ENCODE measurements around the gene IL1F10.
"Not testable (repeated sequence)": the region's sequence is repeated elsewhere in the genome, so short reads cannot be mapped to it uniquely, and the experiment has no call there.

Gene IL1F10

DNA sequence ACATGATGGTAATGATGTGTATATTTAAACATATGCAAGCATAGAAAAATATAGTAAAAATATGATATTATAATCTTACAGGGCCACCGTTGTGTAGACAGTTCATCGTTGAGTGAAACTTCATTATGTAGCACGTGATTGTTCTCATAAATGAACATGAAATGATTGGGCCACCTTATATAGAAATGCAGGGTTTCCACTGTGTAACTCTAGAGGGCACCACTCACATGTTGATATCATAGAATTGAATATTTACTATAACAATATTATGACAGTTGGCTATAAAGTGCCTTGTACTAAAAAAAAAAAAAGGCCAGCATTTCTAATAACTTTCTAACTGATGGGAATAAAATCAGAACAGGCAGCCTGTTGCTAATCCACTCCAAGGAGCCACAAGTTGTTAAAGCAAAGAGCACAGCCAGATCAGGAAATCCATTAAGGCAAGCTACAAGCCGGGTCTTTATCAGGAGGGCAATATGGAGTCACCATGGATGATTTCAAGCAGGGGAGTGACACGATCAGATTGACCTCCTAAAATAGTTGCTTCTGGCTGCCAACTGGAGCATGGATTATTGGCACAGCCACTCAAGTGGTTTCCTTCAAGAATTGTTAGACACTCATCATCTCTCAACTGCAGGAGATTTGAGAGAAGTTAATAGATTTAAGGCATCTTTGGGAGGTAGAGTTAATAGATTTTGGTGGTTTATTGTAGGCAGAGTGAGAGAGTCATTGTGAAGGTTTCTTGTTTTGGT, 16.7 kb downstream of the IL1F10 start:
- DNase-seq, result peak in 1 of 2 experiments; percentile 2

DNA sequence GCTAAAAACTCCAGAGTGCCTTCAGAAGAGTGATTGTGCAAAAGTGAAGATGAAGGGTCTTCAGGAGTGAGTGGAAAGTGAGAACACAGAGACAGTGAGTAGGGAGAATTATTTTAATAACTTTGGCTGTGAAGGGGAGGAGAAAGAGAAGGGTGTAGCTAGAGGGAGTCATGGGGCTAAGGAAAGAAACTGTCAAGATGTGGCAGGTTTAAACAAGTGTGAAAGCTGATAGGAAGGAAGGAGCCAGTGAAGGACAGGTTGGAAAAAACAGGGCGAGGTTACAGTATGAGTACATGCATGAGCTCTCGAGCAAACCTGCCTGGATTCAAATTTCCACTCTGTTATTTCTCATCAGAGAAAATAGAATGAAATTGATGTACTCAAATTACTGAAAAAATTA, 17.8 kb downstream of the IL1F10 start:
- DNase-seq, result no peak

DNA sequence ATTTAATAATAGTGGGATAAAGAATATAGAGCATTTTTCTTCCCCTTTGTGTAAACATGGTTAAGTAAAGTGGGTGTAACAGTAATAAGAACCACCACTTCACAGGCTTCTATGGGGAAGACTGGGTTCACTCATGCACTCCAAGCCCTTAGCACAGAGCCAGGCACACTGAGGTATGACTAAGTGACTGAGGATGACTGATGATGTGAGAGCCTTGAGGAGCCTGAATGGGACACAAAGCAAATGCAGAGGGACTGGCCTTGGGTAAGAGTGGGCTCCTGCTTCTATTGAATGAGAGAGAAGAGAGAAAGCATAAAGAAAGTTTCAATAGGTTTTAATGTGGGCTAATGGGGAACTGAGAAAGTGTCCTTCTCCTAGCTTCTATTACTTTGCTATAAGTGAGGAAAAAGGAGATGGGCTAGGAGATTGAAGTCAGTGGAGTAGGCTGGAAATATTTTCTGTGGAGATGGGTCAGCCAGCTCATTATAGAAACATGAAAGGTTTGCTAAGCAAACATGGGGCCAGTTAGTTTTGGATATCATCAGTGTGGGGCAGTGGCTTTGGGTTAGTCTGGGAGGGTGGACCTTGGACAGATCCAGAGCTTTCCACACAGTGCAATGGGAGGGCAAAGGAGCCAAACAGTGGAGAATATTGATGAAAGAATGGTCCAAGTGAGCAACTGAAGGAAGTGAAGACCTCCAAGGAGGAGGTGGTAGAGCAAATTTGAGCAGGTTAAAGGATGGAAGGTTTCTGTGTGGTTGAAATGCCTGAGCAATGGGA, 20.6 kb downstream of the IL1F10 start:
- no peak for DNase-seq

DNA sequence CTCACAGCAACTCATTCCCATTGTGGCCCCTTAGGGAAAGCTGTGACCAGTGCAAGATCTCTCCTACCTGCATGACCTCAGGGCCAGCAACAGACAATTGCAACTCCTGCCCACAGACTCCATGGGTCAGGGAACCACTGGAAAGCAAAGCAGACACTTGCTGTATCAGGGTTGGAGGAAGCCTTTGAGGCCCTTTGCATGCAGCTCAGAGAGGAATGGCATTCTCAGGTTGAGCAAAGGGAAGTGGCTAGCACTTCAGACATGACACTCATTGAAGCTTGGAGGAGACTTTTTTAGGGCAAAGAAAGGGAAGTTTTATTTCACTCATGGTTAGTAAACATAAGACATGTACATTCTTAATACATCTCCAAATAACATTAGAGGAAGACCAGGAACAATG, 22.1 kb downstream of the IL1F10 start:
- DNase-seq, result no peak

DNA sequence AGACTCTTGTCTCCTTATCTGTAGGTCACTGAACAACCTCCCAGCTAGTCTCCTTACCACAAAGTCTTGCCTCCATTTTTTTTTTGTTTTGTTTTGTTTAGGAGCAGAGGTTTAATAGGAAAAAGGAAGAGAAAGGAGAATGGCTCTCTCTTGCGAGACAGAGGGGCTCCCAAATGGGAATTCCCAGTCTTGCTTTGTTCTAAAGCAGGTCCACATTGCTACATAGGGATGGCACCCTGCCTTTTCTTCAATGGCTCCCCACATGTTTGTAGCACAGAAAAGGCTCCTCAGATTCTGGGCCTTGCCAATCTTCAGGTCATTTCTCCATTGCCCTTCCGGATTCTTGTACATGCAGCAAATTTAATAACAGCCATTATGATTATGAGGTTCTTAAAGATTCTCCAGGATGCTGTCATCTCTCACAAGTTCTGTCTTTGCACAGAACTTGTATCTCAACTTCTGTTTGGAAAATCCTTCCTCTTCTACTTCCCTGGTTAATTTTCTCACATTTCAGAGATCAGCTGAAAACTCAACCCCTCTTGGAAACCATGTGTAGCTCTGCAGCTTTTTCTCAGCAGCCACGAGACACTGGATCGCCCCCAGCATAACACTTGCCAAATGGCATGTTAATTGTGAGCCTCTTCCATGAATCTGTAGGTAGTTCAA, 23.6 kb downstream of the IL1F10 start:
- no peak for DNase-seq

DNA sequence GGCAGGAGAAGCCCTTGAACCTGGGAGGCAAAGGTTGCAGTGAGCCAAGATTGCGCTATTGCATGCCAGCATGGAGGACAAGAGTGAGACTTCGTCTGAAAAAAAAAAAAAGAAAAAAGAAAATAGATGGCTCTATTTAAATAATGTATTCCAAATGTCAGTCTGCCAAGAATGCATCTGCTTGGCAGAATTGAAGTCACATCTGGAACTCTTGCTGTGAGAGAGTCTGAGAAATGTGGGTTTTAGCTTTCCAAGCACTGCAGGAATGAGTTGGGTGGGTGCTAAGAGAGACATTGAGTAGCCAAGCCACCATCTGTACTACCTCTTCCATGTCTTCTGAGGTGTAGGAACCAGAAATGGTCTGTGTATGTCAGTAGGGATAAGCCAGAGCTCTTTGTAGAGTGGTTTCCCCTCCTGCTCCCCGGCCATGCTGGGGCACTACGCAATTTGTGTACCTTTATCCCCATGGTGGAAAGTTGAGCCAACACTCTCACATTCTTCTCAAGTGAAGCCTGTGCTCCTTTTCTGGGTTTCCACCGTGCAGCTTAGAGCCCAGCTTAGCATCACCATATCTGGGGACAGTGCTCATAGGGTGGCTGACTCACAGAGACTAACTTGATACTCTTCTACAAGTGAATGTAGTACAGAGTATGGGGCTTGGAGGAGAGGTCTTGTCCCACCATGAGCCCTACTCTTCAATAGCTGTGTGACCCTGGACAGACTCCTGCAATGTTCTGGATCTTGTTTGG, 25.3 kb downstream of the IL1F10 start:
- no peak for DNase-seq

DNA sequence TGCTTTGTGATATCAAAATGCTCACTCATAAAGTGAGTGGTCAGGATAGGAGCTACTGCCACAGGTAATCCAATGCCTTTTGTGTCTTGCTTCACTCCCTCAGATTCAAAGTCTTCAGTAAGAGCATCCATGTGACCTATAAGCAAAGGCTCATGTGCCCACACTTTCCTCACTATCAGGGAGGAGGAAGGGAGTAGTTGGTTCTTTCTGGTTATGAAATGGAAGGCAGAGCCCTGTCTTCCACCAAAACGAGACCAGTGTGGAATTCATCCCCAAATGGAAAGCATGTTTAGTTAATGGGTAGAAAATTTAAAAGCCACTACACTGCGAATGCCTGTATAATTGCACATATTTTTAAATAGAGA, 25.8 kb downstream of the IL1F10 start:
- DNase-seq, result no peak

DNA sequence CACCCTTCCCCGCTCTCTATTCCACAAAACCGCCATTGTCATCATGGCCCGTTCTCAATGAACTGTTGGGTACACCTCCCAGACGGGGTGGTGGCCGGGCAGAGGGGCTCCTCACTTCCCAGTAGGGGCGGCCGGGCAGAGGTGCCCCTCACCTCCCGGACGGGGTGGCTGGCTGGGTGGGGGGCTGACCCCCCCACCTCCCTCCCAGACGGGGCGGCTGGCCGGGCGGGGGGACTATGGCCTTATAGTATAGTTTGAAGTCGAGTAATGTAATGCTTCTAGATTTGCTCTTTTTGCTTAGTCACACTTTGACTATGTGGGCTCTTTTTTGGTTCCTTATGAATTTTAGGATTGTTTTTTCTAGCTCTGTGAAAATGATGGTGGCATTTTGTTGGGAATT, 28.5 kb downstream of the IL1F10 start:
- not testable (repeated sequence) for DNase-seq

DNA sequence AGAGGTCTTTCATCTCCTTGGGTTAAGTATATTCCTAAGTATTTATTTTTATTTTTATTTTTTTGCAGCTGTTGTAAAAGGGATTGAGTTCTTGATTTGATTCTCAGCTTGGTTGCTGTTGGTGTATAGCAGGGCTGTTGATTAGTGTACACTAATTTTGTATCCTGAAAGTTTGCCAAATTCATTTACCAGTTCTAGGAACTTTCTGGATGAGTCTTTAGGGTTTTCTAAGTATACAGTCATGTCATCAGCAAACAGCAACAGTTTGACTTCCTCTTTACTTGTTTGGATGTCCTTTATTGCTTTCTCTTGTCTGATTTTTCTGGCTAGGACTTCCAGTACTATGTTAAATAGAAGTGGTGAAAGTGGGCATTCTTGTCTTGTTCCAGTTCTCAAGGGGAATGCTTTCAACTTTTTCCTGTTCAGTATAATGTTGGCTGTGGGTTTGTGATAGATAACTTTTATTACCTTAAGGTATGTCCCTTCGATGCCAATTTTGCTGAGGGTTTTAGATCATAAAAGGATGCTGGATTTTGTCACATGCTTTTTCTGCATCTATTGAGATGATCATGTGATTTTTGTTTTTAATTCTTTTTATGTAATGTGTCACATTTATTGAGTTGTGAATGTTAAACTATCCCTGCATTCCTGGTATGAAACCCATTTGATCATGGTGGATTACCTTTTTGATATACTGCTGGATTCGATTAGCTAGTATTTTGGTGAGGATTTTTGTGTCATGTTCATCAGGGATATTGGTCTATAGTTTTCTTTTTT, 29.3 kb downstream of the IL1F10 start:
- not testable (repeated sequence) for DNase-seq

DNA sequence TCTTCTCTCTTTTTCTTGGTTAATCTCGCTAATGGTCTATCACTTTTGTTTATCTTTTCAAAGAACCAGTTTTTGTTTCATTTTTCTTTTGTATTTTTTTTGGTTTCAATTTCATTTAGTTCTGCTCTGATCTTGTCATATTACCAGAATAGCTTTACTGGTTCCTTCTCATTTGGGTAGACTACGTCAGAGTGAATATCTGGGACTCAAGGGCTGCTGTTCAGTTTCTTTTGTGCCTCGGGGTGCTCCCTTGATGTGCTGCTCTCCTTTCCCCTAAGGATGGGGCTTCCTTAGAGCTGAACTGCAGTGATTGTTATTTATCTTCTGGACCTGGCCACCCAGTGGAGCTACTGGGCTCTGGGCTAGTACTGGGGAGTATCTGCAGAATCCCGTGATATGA, 30.3 kb downstream of the IL1F10 start:
- no peak for DNase-seq

DNA sequence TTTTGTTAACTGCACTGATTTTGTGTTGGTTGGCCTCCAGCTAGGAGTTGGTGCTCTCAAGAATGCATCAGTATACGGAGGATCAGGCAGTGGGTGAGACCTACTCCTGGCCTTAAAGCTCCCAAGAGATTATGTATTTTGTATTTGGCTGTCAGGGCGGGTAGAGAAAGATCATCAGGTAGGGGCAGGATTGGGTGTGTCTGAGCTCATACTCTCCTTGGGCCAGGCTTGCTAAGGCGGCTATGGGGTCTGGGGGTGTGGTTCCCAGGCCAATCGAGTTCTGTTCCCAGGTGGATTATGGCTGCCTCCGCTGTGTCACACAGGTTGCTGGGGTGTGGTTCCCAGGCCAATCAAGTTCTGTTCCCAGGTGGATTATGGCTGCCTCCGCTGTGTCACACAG, 30.8 kb downstream of the IL1F10 start:
- no peak for DNase-seq

DNA sequence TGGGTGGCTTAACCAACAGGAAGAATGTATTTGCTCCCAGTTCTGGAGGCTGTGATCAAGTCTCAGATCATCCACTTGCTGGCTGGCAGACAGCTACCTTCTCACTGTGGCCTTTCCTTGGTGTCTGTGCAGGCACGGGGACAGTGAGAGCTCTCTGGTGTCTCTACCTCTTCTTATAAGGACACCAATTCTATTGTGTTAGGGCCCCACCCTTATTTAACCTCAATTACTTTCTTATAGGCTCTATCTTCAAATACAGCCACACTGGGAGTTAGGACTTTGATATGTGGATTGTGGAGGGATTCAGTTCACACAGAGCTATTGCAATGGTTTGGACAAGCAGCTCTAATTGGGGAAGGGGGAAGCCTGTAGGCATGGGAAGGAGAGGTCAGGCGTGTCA, 34.4 kb downstream of the IL1F10 start:
- DNase-seq, result no peak

DNA sequence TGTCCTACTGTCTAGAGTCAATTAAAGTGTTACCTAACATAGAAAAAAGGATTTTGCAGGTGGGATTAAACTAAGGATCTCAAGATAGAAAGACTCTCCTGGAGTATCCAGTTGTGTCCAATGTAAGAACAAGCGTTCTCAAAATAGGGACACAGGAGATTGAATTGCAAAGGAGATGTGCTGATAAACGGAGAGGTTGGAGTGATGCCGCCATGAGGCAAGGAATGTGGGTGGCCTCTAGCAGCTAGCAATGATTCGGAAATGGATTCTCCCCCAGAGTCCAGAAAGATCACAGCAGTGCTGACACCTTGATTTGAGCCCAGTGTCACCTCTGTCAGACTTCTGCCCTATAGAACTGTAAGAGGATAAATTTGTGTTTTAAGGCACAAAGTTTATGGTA, 35.5 kb downstream of the IL1F10 start:
- DNase-seq, result no peak

DNA sequence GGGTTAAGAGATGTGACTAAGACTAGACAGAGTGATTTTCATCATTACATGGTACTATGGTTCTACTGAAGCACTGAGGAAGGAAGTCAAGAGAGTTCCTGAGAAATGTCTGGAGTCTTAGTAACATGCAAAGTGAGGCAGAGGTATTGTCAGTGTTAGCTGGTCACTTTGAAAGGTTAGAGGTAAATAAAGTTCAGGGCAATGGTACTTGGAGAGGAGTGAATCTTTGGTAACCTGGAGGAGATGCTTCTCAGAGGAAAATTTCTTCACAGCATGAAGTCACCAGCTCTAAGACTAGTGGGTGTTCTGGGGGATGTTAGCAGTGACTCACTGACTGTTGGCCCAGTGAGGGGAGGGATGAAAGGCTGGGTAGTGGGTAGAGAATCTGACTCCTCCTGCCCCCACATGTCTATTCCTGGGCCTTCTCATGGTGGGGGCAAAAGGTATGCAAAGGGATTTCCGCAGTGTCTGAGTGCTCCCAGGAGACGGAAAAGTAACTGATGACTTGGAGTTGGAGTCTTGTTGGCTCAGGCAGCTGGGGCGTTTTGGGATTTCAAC, 36.4 kb downstream of the IL1F10 start:
- DNase-seq, result no peak

DNA sequence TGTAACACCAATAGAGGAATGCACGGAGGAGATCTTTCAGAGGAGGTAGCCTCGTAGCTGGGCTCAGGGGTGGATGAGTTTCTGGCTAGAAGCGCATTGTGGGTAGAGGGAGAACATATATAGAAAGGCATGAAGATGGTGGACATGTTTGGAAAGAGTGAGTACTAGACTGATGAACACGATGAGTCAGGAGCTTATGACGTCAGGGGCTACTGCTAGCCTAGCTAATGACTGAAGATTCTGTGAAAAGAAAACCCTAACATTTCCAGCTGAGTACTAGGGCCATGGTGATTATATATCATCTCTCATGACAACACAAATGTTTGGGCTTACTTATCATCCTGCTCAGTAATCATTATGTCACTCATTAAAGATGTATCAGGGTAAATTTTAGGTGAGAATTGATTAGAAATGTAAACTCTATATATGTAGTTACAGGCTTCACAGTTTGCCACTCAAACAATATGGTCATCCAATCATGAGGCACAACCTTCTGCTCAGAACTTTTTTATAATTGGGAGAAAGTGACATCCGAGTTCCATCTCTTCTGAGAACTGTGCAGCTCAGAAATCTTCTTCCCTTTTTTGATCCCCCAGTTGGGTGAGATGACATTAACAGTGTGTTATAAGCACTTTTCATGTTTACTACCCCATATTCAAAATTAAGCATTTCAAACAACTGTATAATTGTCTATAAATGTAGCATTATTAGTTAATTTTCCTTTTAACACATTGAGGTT, 37.4 kb downstream of the IL1F10 start:
- no peak for DNase-seq

DNA sequence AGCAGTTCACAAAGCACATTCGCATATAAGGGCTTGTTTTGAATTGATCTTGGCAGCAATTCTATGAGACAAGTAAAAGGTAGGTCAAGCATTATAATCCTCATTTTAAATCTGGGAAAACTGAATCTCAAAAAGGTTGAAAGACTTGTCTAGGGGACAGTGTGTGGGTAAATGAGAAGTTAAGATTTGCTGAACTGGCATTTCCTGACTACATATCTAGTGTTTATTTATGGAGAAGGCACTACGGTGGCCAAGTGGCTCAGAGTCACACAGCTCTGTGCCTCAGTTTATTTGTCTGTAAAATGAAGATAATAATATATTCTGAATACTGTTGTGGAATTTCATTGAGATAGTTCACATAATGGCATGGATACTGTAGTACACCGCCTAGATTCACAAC, 43.4 kb downstream of the IL1F10 start:
- no peak for DNase-seq

DNA sequence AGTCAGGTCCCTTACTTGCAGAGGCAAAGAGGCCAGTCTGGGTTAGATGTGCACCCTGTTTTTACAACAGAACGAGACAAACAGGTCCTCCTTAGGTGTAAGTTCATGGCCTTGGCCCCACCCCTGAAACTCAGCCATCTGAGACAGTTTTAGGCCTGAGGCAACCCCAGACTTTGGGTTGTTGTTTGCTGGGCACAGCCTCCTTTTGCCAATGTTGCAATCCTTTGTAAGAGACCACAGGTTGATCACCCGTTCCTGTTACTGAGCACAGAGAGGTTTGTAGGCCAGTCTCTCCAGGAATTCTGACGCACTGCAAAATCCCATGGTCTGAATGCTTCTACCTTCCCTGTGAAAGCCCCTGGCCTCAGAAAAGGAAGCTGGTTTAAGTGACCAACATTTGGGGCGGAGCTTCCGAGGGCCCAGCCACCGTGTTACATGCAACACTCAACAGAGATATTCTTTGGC, 44.1 kb downstream of the IL1F10 start:
- DNase-seq, result no peak

DNA sequence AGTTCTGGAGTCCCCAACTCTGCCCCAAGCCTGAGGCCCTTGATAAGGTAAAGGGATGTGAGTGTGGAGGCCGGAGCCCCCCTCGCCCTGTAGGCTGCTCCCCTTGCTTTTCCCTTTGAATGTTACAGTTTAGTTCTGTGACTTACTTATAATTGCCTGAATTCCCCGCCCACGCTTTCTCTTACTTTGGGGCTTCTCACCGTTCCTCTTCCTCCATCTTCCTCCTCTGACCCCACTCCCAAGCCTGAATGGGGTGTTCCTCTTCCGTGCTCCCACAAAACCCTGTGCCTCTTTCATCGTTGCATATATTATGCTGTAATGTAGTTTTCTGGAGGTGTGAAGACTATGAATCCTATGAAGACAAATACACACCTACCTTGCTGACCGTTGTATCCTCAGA, 44.7 kb downstream of the IL1F10 start:
- no peak for DNase-seq

DNA sequence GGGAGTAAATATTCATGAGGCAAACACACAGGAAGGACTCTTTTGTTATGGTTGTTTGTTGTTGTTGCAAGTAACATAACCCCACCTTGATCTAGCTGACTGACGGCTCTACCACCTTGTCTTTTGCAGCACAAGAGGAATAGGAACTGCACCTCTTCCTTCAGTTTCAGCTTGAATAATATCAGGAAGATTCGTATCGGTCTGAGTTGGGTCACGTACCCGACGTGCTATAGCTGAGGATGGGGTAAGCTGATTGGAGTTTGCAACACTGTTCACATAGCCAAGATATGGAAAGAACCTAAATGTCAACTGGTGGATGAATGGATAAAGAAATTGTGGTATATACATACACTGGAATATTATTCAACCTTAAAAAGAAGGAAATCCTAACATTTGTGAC, 45.1 kb downstream of the IL1F10 start:
- no peak for DNase-seq

DNA sequence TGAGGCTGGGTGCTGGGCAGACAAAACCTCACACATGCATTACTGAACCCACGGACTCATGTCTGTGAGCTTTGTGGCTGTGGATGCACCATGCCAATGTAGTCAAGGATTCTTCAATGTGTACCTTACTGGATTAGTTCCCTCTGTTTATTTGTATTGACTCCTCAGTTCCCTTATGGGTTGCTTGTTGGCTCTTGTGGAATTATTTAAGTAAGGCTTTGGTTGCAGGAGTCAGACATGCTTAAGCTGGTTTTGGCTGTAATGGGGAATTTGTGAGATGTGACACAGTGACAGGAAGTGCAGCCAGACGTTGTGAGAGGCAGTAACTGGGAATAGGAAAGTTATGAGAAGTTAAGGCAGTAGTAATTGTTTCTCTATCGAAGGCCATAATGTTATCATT, 46.0 kb downstream of the IL1F10 start:
- no peak for DNase-seq

DNA sequence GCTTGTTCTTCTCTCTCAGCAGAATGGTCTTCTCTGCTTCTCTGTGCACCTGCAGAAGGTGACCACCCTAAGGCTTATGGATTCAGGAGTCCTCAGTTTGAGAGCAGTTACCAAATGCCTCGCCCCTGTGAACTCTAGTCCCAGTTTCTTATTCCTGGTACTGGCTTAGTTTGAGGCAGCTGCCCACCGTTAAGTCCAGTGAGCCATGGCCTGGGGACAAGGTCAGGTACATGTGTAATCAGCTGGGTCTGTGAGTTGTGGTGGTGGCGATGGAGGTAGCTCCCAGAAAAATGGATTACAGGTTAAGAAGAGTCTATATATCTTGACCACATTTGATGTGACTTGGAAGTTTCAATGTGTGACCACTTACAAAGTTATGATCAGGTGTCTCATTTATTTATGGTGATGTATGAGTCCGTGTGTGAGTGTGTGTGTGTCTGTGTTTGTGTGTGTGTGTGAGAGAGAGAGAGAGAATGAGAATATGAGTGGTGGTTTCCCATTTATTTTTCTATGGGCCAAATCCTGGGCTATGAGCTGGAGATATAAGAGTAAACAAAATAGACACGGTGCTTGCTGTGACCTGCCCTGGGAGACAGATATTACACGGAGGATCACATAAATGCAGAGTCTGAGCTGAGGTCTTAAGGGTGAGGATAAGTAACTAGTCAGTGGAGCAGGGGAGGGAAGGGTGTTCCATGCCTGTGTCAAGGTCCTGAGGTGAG, 46.6 kb downstream of the IL1F10 start:
- no peak for DNase-seq

All from NCI-H526 (cell line).